Lung (tissue), 12 donors: ENCODE results near the gene TMEM190. TPM values are rescaled to one million over a fixed set of nuclear protein-coding genes. Genes with fewer than 3 reads are reported as not detected.

Source experiments
- ATAC-seq: fragments of 200-7000 bp; cut with Tn5 transposase; one replicate; pipeline ENCODE4 v1.9.1; 2020; ENCODE audit warnings: moderate number of reproducible peaks; ENCODE audit not compliant: insufficient read depth, low FRiP score
- DNase-seq, 3 donors: peaks; one replicate each; pipeline ENCODE4 v3.0.0-alpha.2; 2013 to 2017
- H3K27ac ChIP-seq, 2 donors: one replicate each; pipeline ENCODE4 v1.5.1; 2013; ENCODE audit warnings: mild to moderate bottlenecking in 2 of 2, moderate library complexity in 2 of 2, control low read depth in 1 of 2, inconsistent platforms in 1 of 2, low read depth in 1 of 2, low read length in 1 of 2
- H3K27me3 ChIP-seq, 3 donors: one replicate each; pipeline ENCODE4 v1.5.1; 2013; ENCODE audit warnings: low read length in 2 of 3; ENCODE audit not compliant: control insufficient read depth in 3 of 3, insufficient read depth in 3 of 3
- H3K36me3 ChIP-seq, 4 donors: one replicate each; pipeline ENCODE4 v1.5.1; 2013; ENCODE audit warnings: low read length in 4 of 4, mild to moderate bottlenecking in 1 of 4, moderate library complexity in 1 of 4; ENCODE audit not compliant: control insufficient read depth in 4 of 4, insufficient read depth in 4 of 4
- H3K4me1 ChIP-seq, 5 donors: one replicate each; pipeline ENCODE4 v1.5.1; 2013; ENCODE audit warnings: low read length in 5 of 5, mild to moderate bottlenecking in 2 of 5, moderate library complexity in 1 of 5; ENCODE audit not compliant: control insufficient read depth in 5 of 5, insufficient read depth in 5 of 5
- H3K4me3 ChIP-seq: one replicate; pipeline ENCODE4 v1.5.1; 2013; ENCODE audit warnings: mild to moderate bottlenecking, control low read depth, moderate library complexity
- H3K9ac ChIP-seq, 2 donors: one replicate each; pipeline ENCODE4 v1.5.1; 2013; ENCODE audit warnings: low read length in 2 of 2, control low read depth in 1 of 2; ENCODE audit not compliant: insufficient read depth in 1 of 2
- H3K9me3 ChIP-seq, 4 donors: one replicate each; pipeline ENCODE4 v1.5.1; 2013; ENCODE audit warnings: low read length in 3 of 4, mild to moderate bottlenecking in 1 of 4, moderate library complexity in 1 of 4; ENCODE audit not compliant: control insufficient read depth in 4 of 4, insufficient read depth in 3 of 4
- WGBS, 2 donors: extraction: QIAGEN DNeasy Blood & Tissue Kit; methylation state at CpG; one replicate each; pipeline ENCODE4 v1.1.7; 2013; 5-methylcytosine and 5-hydroxymethylcytosine counted together
- polyA plus RNA-seq, 2 donors: library from polyadenylated mRNA; stranded (reverse); fragments of 200-250 nt; gene quantifications; one replicate each; pipeline ENCODE4 v1.2.1, GENCODE V29; 2013
- total RNA-seq, 2 donors: library from RNA; depleted of rRNA in 1 of 2; stranded (reverse); fragments of >200 nt in 1 of 2; gene quantifications; one replicate each; pipeline ENCODE4 v1.2.1, GENCODE V29; 2014 to 2021
- TF ChIP-seq, protein P1 (sequence below): IDR thresholded peaks from 2 replicates; pipeline ENCODE4 v1.5.1; 2012; ENCODE audit warnings: mild to moderate bottlenecking; ENCODE audit errors: control extremely low read depth, extremely low read depth
- donor health status: control.
- donor health status: control.
- donor health status: Bipolar disorder and iron deficiency.
- donor health status: healthy.
- donor health status: DM: yes; HTN: yes; CAD: no.

The TMEM190 gene
- total and polyA plus RNA-seq, 4 donors: 14.3 to 106 (median 62.5) TPM

DNA sequence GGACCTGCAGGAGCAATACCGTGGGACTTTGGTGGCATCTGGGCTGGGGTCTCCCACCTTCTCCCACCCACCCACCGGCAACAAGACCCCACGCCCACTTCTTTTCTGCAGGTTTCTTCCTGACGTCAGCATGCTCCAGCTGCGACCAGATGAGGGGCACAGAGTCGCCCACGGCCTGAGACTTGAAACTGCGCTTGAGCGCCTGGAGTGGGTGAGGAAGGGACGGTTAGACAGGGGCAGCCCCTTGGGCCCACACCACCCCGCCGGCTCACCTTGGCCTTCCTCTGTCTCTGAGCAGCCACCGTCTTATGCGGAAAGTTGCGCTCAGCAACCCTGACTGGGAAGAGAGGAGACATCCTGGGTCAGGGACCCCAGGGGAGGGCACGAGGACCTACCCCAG is 15.7 kb upstream of the TMEM190 start:
- TF ChIP-seq, protein P1, sequence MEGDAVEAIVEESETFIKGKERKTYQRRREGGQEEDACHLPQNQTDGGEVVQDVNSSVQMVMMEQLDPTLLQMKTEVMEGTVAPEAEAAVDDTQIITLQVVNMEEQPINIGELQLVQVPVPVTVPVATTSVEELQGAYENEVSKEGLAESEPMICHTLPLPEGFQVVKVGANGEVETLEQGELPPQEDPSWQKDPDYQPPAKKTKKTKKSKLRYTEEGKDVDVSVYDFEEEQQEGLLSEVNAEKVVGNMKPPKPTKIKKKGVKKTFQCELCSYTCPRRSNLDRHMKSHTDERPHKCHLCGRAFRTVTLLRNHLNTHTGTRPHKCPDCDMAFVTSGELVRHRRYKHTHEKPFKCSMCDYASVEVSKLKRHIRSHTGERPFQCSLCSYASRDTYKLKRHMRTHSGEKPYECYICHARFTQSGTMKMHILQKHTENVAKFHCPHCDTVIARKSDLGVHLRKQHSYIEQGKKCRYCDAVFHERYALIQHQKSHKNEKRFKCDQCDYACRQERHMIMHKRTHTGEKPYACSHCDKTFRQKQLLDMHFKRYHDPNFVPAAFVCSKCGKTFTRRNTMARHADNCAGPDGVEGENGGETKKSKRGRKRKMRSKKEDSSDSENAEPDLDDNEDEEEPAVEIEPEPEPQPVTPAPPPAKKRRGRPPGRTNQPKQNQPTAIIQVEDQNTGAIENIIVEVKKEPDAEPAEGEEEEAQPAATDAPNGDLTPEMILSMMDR: no peak
- Histone ChIP-seq H3K36me3 (no peaks in the 10 kb centered on the region), H3K4me1 (peaks cover 0 to 2% (median 0%) of the 10 kb centered on the region in 5 donors), H3K27ac (no peak overlapping the region), H3K27me3 (peaks cover 0 to 12% (median 0%) of the 10 kb centered on the region in 3 donors), H3K9ac (no peak overlapping the region), H3K9me3 (no peaks in the 10 kb centered on the region), H3K4me3 (no peak overlapping the region)
- WGBS, 2 donors: 89 to 95% methylated on average over 16 of the region's 16 CpGs
- no peak for DNase-seq
- ATAC-seq: no peak

DNA sequence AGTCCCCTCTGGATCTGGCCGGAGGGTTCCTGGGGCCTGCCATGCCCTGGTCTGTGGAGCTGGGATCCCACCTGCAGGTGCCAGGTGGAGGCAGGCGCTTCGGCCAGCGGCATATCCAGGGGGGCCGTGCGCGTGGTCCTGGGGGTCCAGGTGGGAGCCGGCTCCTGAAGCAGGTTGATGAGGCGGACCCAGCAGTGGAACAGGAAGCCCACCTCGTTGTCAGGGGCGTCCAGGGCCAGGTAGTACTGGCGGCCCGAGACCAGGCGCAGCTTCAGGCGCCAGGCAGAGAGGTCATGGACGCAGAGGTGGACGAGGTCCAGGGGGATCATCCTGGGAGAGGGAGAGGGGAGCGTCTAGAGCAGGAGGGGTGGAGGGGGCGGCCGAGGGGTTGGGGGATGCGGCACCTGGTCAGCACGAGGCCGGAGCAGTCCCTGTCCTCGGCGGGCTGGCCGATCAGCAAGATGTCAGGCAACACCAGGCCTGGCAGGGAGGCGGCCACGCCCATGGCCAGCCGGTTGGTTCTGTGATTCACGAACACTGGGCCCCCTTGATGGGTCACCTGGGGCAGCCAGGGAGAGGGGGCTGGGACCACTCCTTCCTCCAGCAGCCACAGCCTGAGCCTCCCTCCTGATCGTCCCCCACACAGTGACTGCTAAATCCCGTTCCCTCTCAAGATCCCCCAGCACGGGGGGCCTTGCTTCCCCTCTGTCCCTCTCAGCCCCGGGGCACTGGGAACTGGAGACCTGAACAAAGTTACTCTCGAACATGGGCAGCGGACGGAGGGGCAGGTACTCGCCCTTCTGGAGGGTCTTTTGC is 14.2 kb upstream of the TMEM190 start:
- Histone ChIP-seq H3K4me1 (peaks cover 0 to 2% (median 0%) of the 10 kb centered on the region in 5 donors), H3K36me3 (no peaks in the 10 kb centered on the region), H3K9me3 (no peaks in the 10 kb centered on the region), H3K9ac (no peak overlapping the region), H3K27me3 (no peaks in the 10 kb centered on the region), H3K4me3 (no peak overlapping the region), H3K27ac (no peak overlapping the region)
- ATAC-seq (no peak), DNase-seq (no peak)
- TF ChIP-seq, protein P1: no peak
- WGBS, 2 donors: 69 to 79% methylated on average over 35 to 38 of the region's 38 CpGs

DNA sequence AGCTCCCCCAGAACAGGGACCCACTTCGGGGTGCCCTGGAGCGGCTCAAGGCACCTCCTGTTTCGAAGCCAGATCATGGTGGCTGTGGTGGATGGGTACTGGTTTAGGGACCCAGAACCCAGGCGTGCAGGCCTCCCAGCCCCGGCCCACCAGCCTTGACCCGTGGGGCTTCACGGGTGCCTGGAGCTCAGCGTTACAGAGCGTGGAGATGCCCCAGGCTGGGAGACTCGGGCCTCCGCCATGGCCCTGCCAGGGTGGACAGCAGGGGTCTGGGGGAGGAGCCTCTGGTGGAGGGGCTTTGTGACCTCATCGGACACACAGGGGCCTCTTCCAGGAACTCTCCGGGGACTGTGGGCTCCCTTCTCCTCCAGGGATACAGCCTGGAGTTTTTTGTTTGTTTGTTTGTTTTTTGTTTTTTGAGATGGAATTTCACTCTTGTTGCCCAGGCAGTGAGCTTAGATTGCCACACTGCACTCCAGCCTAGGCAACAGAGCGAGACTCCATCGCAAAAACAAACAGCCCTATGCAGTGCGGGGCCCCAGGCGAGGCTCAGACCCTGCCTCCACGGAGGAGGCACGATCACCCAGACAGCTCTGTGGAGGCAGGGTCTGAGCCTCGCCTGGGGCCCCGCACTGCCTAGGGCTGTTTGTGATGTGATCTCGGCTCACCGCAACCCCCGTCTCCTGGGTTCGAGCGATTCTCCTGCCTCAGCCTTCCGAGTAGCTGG is 13.5 kb upstream of the TMEM190 start, which contains the start of gene GARIN5B:
GARIN5B (minus strand) TSS at position 271 of the 727 bp plus-strand sequence; CDS start at position 77, 194 bp downstream.
- TF ChIP-seq, protein P1: no peak
- H3K27me3 ChIP-seq: peaks cover 0 to 2% (median 0%) of the 10 kb centered on the region in 3 donors
- H3K9ac ChIP-seq: no peak within 1 kb of the TSS
- H3K27ac ChIP-seq: no peak within 1 kb of the TSS
- H3K4me1 ChIP-seq: peaks cover 0 to 2% (median 0%) of the 10 kb centered on the region in 5 donors
- WGBS, 2 donors: 80 to 86% methylated on average over 27 of the region's 27 CpGs
- no peaks in the 10 kb centered on the region for H3K36me3 ChIP-seq
- no peak for DNase-seq
- H3K4me3 ChIP-seq: no peak within 1 kb of the TSS
- ATAC-seq: no peak
- H3K9me3 ChIP-seq: no peaks in the 10 kb centered on the region
